ENCODE measurements around the gene YIPF1.

Gene YIPF1

DNA sequence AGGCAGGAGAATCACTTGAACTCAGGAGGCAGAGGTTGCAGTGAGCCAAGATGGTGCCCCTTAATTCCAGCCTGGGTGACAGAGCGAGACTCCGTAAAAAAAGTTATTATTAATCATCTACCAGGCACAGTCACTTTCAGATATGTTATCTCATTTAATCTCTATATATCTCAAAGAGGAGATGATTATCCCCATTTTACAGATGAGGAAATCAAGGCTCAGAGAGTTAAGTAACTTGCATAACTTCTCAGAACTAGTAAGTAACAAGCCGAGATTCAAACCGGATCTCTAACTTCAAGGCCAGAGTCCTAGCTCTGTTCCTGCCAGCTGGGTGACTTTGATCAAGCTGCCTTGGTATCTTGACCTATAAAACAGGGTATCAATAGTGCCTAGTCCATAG is 21.8 kb upstream of the YIPF1 start:
- TF ChIP-seq CREB1 (IDR thresholded peaks at IDR 0.05; ENCODE audit: low read depth), result no peak

DNA sequence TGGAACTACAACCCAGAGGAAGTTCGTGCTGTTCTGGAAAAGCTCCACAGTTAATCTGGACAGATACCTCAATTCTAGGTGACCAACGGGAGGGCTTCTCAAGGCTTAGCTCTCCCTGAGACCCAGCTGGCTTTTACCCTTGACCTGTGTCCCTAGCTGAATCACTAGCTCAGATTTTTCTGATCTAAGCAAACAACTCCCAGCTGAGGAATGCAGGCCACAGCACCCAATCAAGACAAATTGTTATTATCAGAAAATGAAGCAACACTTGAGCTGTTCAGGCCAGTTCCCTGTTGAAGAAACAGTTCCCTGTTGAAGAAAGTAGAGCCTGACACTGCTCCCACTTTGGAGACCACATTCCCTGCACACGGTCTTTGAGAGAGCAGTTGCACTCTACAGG is 20.3 kb upstream of the YIPF1 start:
- TF ChIP-seq TEAD4 (IDR thresholded peaks at IDR 0.05) (no peak), CEBPB (IDR thresholded peaks at IDR 0.05) (no peak), TAF1 (IDR thresholded peaks at IDR 0.05; ENCODE audit: low read depth) (no peak), EP300 (IDR thresholded peaks at IDR 0.05; ENCODE audit: borderline replicate concordance) (no peak), TCF12 (IDR thresholded peaks at IDR 0.05; ENCODE audit: low read depth) (no peak), NFIC (IDR thresholded peaks at IDR 0.05) (no peak), RAD21 (IDR thresholded peaks at IDR 0.05; ENCODE audit: low read depth) (no peak), FOXM1 (IDR thresholded peaks at IDR 0.05; ENCODE audit: borderline replicate concordance, low read depth) (no peak), CREB1 (IDR thresholded peaks at IDR 0.05; ENCODE audit: low read depth) (no peak), YY1 (IDR thresholded peaks at IDR 0.05; ENCODE audit: low read depth) (no peak)
- TF ChIP-seq, protein P1, sequence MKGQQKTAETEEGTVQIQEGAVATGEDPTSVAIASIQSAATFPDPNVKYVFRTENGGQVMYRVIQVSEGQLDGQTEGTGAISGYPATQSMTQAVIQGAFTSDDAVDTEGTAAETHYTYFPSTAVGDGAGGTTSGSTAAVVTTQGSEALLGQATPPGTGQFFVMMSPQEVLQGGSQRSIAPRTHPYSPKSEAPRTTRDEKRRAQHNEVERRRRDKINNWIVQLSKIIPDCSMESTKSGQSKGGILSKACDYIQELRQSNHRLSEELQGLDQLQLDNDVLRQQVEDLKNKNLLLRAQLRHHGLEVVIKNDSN (IDR thresholded peaks at IDR 0.05), result no peak
- TF ChIP-seq, protein P2, sequence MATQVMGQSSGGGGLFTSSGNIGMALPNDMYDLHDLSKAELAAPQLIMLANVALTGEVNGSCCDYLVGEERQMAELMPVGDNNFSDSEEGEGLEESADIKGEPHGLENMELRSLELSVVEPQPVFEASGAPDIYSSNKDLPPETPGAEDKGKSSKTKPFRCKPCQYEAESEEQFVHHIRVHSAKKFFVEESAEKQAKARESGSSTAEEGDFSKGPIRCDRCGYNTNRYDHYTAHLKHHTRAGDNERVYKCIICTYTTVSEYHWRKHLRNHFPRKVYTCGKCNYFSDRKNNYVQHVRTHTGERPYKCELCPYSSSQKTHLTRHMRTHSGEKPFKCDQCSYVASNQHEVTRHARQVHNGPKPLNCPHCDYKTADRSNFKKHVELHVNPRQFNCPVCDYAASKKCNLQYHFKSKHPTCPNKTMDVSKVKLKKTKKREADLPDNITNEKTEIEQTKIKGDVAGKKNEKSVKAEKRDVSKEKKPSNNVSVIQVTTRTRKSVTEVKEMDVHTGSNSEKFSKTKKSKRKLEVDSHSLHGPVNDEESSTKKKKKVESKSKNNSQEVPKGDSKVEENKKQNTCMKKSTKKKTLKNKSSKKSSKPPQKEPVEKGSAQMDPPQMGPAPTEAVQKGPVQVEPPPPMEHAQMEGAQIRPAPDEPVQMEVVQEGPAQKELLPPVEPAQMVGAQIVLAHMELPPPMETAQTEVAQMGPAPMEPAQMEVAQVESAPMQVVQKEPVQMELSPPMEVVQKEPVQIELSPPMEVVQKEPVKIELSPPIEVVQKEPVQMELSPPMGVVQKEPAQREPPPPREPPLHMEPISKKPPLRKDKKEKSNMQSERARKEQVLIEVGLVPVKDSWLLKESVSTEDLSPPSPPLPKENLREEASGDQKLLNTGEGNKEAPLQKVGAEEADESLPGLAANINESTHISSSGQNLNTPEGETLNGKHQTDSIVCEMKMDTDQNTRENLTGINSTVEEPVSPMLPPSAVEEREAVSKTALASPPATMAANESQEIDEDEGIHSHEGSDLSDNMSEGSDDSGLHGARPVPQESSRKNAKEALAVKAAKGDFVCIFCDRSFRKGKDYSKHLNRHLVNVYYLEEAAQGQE (IDR thresholded peaks at IDR 0.05; ENCODE audit: low read depth), result no peak
- TF ChIP-seq, protein P3, sequence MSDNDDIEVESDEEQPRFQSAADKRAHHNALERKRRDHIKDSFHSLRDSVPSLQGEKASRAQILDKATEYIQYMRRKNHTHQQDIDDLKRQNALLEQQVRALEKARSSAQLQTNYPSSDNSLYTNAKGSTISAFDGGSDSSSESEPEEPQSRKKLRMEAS (IDR thresholded peaks at IDR 0.05), result no peak

GRCh38 chr1:53906121-53906520 is 16.5 kb upstream of the YIPF1 start:
- TF ChIP-seq TCF12 (IDR thresholded peaks at IDR 0.05; ENCODE audit: low read depth) (no peak), TAF1 (IDR thresholded peaks at IDR 0.05; ENCODE audit: low read depth) (no peak), TEAD4 (IDR thresholded peaks at IDR 0.05) (no peak), CREB1 (IDR thresholded peaks at IDR 0.05; ENCODE audit: low read depth) (no peak), ZBTB7A (IDR thresholded peaks at IDR 0.05; ENCODE audit: low read depth) (no peak), CEBPB (IDR thresholded peaks at IDR 0.05) (no peak), RAD21 (IDR thresholded peaks at IDR 0.05; ENCODE audit: low read depth) (no peak), EGR1 (IDR thresholded peaks at IDR 0.05) (no peak), EP300 (IDR thresholded peaks at IDR 0.05; ENCODE audit: borderline replicate concordance) (no peak), YY1 (IDR thresholded peaks at IDR 0.05; ENCODE audit: low read depth) (no peak), NFIC (IDR thresholded peaks at IDR 0.05) (no peak), FOXM1 (IDR thresholded peaks at IDR 0.05; ENCODE audit: borderline replicate concordance, low read depth) (no peak)
- TF ChIP-seq, protein P2 (IDR thresholded peaks at IDR 0.05; ENCODE audit: low read depth), result no peak
- TF ChIP-seq, protein P1 (IDR thresholded peaks at IDR 0.05), result no peak
- TF ChIP-seq, protein P3 (IDR thresholded peaks at IDR 0.05), result no peak

DNA sequence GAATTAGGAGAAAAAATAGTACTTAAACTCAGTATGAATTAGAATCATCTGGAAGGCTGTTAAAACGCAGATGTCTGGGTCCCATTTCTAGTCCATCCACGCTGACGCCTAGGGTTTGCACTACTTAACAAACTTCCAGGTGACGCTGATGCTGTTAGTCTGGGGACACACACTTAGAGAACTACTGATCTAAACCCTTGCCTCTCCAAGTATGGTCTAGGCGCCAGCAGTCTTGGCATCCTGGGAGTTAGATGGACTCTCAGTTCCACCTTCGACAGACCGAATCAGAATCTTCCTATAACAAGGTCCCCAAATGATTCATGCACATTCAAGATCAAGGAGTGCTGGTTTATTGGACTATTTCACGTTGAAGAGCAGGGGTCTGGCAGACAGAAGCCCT is 15.9 kb upstream of the YIPF1 start:
- no peak for TF ChIP-seq TEAD4 (IDR thresholded peaks at IDR 0.05)
- TF ChIP-seq NFIC (IDR thresholded peaks at IDR 0.05), result no peak
- no peak for TF ChIP-seq EP300 (IDR thresholded peaks at IDR 0.05; ENCODE audit: borderline replicate concordance)
- TF ChIP-seq RAD21 (IDR thresholded peaks at IDR 0.05; ENCODE audit: low read depth), result no peak
- TF ChIP-seq CEBPB (IDR thresholded peaks at IDR 0.05), result no peak
- TF ChIP-seq, protein P3 (IDR thresholded peaks at IDR 0.05), result no peak
- no peak for TF ChIP-seq FOXM1 (IDR thresholded peaks at IDR 0.05; ENCODE audit: borderline replicate concordance, low read depth)
- no peak for TF ChIP-seq ZBTB7A (IDR thresholded peaks at IDR 0.05; ENCODE audit: low read depth)
- TF ChIP-seq, protein P2 (IDR thresholded peaks at IDR 0.05; ENCODE audit: low read depth), result no peak
- no peak for TF ChIP-seq YY1 (IDR thresholded peaks at IDR 0.05; ENCODE audit: low read depth)
- no peak for TF ChIP-seq TCF12 (IDR thresholded peaks at IDR 0.05; ENCODE audit: low read depth)
- no peak for TF ChIP-seq EGR1 (IDR thresholded peaks at IDR 0.05)
- no peak for TF ChIP-seq CREB1 (IDR thresholded peaks at IDR 0.05; ENCODE audit: low read depth)
- TF ChIP-seq TAF1 (IDR thresholded peaks at IDR 0.05; ENCODE audit: low read depth), result no peak
